C4-2B (cell line): ENCODE results near the gene S100A10.

Experiments
- CTCF ChIP-seq: fragments of 450-650 bp; conservative IDR thresholded peaks from 2 replicates; pipeline ENCODE4 v1.5.1; 2017; ENCODE audit warnings: mild to moderate bottlenecking
- ZFX ChIP-seq: fragments of 450-650 bp; IDR thresholded peaks from 2 replicates; pipeline ENCODE4 v1.6.1; 2017

GRCh38 chr1:151998611-151999362 is 5.1 kb upstream of the S100A10 start:
- TF ChIP-seq CTCF: no peak
- TF ChIP-seq ZFX: no peak
